Neuron (in vitro differentiated cells): ENCODE results near the gene LIPG.

Experiments used
- H2AFZ ChIP-seq: one replicate; pipeline ENCODE4 v1.6.1; 2013; ENCODE audit warnings: low read depth, mild to moderate bottlenecking, inconsistent platforms, low read length, moderate library complexity
- H3K27me3 ChIP-seq: one replicate; pipeline ENCODE4 v1.6.1; 2013; ENCODE audit warnings: low read length; ENCODE audit not compliant: insufficient read depth
- H3K36me3 ChIP-seq: one replicate; pipeline ENCODE4 v1.6.1; 2013; ENCODE audit warnings: low read length; ENCODE audit not compliant: insufficient read depth
- H3K4me1 ChIP-seq: one replicate; pipeline ENCODE4 v1.6.1; 2013; ENCODE audit warnings: low read length; ENCODE audit not compliant: insufficient read depth
- H3K4me3 ChIP-seq: 2 replicates; pipeline ENCODE4 v1.5.1; 2013; ENCODE audit warnings: mild to moderate bottlenecking, low read length, moderate library complexity
- H3K9me3 ChIP-seq: one replicate; pipeline ENCODE4 v1.6.1; 2013; ENCODE audit warnings: low read length

Gene LIPG

GRCh38 chr18:49525981-49526380 lies 35.9 kb upstream of the LIPG start:
- H3K36me3 ChIP-seq = no peaks in the 10 kb centered on the region
- H3K9me3 ChIP-seq = no peaks in the 10 kb centered on the region
- no peak overlapping the region for H3K4me3 ChIP-seq

GRCh38 chr18:49527631-49528327 lies 34.1 kb upstream of the LIPG start:
- Histone ChIP-seq H3K27me3 (no peaks in the 10 kb centered on the region), H3K9me3 (no peaks in the 10 kb centered on the region), H3K4me3 (no peak overlapping the region), H3K4me1 (peaks cover 16% of the 10 kb centered on the region), H3K36me3 (no peaks in the 10 kb centered on the region), H2AFZ (no peak overlapping the region)

More at GRCh38 chr18:49525981-49526380, 35.9 kb upstream of the LIPG start:
- H3K27me3 ChIP-seq = no peaks in the 10 kb centered on the region
- no peak overlapping the region for H2AFZ ChIP-seq
- H3K4me1 ChIP-seq = peaks cover 20% of the 10 kb centered on the region

- H3K4me1 ChIP-seq = peaks cover 10% of the 10 kb centered on the region
- no peaks in the 10 kb centered on the region for H3K27me3 ChIP-seq
- no peak overlapping the region for H2AFZ ChIP-seq
- no peaks in the 10 kb centered on the region for H3K36me3 ChIP-seq
- H3K9me3 ChIP-seq = no peaks in the 10 kb centered on the region
- H3K4me3 ChIP-seq = no peak overlapping the region
Measured at GRCh38 chr18:49529596-49529995, 32.3 kb upstream of the LIPG start.

- no peaks in the 10 kb centered on the region for H3K36me3 ChIP-seq
- peaks cover 10% of the 10 kb centered on the region for H3K4me1 ChIP-seq
- H3K27me3 ChIP-seq = no peaks in the 10 kb centered on the region
- no peak overlapping the region for H2AFZ ChIP-seq
- H3K4me3 ChIP-seq = no peak overlapping the region
- H3K9me3 ChIP-seq = no peaks in the 10 kb centered on the region
Measured at GRCh38 chr18:49531678-49532153, 30.1 kb upstream of the LIPG start.

- Histone ChIP-seq H3K4me1 (peaks cover 5% of the 10 kb centered on the region), H3K4me3 (no peak overlapping the region), H3K36me3 (no peaks in the 10 kb centered on the region), H2AFZ (no peak overlapping the region), H3K27me3 (no peaks in the 10 kb centered on the region), H3K9me3 (no peaks in the 10 kb centered on the region)
Measured at GRCh38 chr18:49534846-49535601, 26.8 kb upstream of the LIPG start.

GRCh38 chr18:49537232-49537896 lies 24.5 kb upstream of the LIPG start:
- Histone ChIP-seq H3K9me3 (no peaks in the 10 kb centered on the region), H3K4me3 (no peak overlapping the region), H3K27me3 (no peaks in the 10 kb centered on the region), H3K4me1 (peaks cover 3% of the 10 kb centered on the region), H3K36me3 (no peaks in the 10 kb centered on the region), H2AFZ (peak overlapping the region; percentile 60)

- Histone ChIP-seq H3K4me1 (peaks cover 4% of the 10 kb centered on the region), H2AFZ (no peak overlapping the region), H3K9me3 (no peaks in the 10 kb centered on the region), H3K4me3 (no peak overlapping the region), H3K36me3 (no peaks in the 10 kb centered on the region), H3K27me3 (no peaks in the 10 kb centered on the region)
Measured at GRCh38 chr18:49544362-49544761, 17.5 kb upstream of the LIPG start.

GRCh38 chr18:49546278-49546677 lies 15.6 kb upstream of the LIPG start:
- H3K27me3 ChIP-seq = no peaks in the 10 kb centered on the region
- H3K4me1 ChIP-seq = peaks cover 4% of the 10 kb centered on the region
- no peaks in the 10 kb centered on the region for H3K9me3 ChIP-seq
- H2AFZ ChIP-seq = no peak overlapping the region
- no peak overlapping the region for H3K4me3 ChIP-seq
- no peaks in the 10 kb centered on the region for H3K36me3 ChIP-seq

- Histone ChIP-seq H2AFZ (no peak overlapping the region), H3K4me1 (peaks cover 4% of the 10 kb centered on the region), H3K27me3 (no peaks in the 10 kb centered on the region), H3K9me3 (no peaks in the 10 kb centered on the region), H3K36me3 (no peaks in the 10 kb centered on the region), H3K4me3 (no peak overlapping the region)
Measured at GRCh38 chr18:49546719-49547273, 15.1 kb upstream of the LIPG start.

GRCh38 chr18:49547701-49548100 lies 14.2 kb upstream of the LIPG start:
- H3K36me3 ChIP-seq = no peaks in the 10 kb centered on the region
- no peaks in the 10 kb centered on the region for H3K27me3 ChIP-seq
- H3K4me1 ChIP-seq = peaks cover 4% of the 10 kb centered on the region
- H2AFZ ChIP-seq = no peak overlapping the region
- no peaks in the 10 kb centered on the region for H3K9me3 ChIP-seq
- H3K4me3 ChIP-seq = no peak overlapping the region

- Histone ChIP-seq H3K36me3 (no peaks in the 10 kb centered on the region), H2AFZ (no peak overlapping the region), H3K9me3 (no peaks in the 10 kb centered on the region), H3K4me3 (no peak overlapping the region), H3K4me1 (peaks cover 4% of the 10 kb centered on the region), H3K27me3 (no peaks in the 10 kb centered on the region)
Measured at GRCh38 chr18:49548229-49548636, 13.6 kb upstream of the LIPG start.

GRCh38 chr18:49550621-49551339 lies 11.1 kb upstream of the LIPG start:
- H3K9me3 ChIP-seq = no peaks in the 10 kb centered on the region
- no peaks in the 10 kb centered on the region for H3K36me3 ChIP-seq
- no peak overlapping the region for H2AFZ ChIP-seq
- no peaks in the 10 kb centered on the region for H3K27me3 ChIP-seq
- H3K4me3 ChIP-seq = no peak overlapping the region
- peaks cover 4% of the 10 kb centered on the region for H3K4me1 ChIP-seq
